GM21381 (cell line): Measurements from ENCODE around the gene RASSF9.

Experiments used
- ATAC-seq: cut with Tn5 transposase; IDR thresholded peaks from one replicate; pipeline ENCODE4 v1.9.1; 2021; ENCODE audit warnings: mild to moderate bottlenecking, moderate library complexity; ENCODE audit not compliant: unreplicated experiment

RASSF9 gene

DNA sequence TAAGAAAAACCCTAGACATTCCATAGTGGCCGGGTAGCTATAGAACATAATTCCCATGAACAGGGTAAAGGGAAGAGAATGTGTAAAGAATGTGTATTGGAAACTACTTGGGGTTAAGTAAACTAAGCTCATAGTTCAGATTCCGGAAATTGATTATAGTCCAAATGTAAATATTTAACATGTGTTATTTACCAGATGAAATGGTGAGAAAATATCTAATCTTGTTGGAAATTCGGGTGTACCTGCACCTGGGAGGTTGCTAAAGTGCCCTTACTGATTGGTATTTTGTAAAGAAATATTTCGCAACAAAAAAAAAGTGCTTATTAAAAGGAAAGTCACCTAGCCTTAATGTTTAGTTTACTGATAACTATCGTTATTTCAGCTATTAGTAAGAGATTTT is 14.4 kb downstream of the RASSF9 start:
- ATAC-seq: no peak

DNA sequence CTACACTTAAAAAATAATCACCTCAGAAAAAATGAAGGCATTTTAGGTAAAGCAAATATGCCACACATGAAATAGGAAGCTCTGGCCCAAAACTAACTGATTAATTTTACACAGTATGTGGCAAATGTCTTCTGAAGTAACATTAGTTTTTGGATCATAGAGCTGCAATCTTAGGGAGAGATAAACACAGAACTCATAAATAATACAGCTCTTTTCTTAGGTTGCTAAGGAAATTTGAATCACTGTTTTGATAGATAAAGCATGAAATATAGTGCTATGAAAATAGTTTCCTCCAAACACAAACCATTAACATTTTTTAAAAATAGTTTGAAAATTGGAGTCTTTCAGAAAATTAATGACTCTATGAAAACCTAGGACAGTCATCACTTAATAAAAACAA is 15.0 kb downstream of the RASSF9 start:
- no peak for ATAC-seq

DNA sequence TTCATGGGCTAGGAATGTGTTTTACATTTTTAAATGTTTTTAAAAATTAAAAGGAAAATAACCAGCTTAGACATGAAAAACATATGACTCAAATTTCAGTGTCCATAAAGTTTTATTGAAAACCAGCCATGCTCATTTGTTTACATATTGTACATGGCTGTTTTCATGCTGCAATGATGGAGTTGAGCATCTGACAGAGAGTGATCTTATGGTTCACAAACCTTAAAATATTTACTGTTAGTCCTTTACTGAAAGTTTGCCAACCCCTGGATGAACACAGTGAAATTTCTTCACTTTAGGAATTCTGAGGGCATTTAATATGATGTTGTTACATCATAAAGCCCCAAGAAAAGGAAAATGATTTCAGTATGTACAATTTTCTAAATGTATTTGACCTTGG is 16.1 kb downstream of the RASSF9 start:
- no peak for ATAC-seq

DNA sequence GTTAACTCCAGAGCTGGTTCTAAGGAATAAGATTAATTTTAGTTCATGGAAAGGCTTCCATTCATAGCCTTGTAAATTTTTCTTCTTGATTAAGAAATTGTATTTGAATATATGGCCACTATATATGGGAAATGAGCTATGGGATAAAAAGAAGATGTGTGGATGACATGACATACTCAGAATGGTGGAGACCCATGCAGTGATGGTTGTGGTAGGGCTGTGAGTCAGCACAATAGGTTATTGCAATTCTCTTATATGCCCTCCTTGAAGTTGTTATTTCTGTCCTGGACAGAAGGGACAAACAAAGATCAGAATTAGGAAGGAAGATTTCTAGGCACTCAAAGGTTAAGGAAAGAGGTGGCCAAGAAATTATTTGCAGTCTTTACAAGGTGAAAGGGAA is 21.5 kb downstream of the RASSF9 start:
- ATAC-seq: no peak

DNA sequence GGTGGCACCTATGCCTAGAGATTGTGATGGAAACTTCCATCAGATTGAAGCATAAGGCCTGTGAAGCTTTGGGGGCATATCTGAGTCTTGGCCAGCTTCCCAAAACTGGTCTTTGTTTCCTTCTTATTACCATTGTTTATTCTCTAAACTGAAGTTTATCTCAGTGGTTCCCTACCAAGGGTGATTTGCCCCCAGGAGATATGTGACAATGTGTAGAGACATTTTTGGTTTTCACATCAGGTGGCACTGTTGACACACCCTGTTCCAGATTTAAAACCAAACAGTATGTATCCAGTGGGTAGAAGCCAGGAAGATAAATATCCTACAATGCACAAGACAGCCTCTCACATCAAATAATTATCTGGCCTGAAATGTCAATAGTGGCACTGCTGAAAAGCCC is 22.1 kb downstream of the RASSF9 start:
- no peak for ATAC-seq

DNA sequence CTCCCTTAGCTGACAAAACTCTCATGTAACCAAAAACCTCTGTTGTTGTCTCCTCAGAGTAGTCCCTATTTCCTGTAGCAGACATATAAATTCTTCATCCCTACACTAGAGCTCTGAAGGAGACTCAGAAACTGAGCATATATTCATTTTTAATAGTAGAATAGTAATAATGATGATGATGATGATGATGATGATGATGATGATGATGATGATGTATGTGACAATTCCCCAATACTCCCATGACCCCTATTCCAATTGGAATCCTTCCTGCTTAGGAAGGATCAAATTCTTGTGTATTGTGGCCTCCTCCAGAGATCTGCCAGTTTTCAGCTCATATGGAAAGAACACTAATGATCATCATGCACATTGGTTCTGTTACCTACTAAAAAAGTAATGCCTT is 26.7 kb downstream of the RASSF9 start:
- no peak for ATAC-seq

DNA sequence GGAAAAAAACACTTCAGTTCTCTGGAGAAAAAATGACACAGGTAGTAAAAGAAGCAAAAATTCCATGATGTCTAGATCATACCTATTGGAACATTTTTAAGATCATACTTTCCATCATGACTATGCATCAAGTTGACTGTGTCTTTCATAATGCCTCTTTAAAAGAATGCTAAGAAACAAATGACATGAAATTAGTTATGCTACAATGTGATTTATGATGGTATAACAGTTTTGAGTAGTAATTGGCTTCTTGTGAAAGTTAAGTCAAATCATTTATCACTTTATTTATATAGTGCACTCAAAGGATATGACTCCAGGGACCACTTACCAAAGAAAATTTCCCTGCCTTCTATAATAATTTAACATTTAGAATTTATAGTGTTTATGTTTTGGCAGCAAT is 28.5 kb downstream of the RASSF9 start:
- ATAC-seq: no peak

DNA sequence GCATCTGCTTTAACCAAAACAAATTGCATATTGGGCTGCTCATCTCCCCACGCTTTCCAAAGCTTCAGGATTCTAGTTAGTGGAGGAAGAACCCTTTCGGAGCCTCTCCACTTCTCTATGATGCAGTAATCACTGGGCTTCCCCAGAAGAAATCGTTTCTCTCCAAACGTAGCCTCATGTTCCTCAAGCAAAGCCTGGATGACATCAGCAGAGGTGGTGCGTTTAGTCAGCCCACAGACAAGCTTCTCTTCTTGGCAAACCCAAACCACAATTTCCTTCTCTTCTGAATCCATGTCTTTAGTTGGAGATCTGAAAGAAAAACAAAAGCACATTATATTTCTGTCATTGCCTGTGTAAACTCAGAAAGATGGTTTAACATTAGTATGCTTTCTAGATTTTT is 30.6 kb downstream of the RASSF9 start:
- no peak for ATAC-seq

DNA sequence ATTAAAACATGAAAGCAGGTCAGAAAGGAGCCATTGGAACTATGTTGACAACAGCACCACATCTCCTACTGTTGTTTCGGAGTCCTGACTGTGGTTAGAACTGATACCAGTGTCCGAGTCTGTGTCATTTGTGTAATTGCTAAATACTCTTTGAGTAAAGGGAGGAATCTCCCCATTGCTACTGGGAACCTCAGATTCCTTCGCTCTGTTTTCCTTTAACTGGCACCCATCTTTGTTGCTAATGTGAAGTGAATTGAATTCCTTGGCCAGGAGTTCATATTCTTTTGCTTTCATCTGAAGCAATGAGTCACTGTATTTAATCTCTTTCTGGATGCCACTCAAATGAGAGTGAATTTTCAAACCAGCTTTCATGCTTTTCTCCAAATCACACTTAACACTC is 31.5 kb downstream of the RASSF9 start:
- ATAC-seq: no peak

DNA sequence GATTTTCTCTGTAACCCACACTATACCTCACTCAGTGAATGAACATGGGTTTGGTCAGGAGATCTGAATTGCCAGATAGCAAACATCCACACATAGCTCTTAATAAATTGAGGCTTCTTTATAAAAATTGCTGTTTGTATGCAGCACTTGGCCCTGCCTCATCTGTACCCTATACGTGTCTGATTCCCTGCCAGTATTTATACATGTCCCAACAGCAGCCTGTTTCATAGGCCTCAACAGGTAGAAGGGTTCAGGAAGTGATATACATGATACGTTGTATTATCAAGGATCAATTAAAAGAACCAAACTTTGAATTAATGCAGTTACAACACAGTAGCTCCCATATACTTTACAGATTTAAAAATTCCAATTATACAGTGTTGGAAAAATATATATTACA is 32.3 kb downstream of the RASSF9 start:
- no peak for ATAC-seq

DNA sequence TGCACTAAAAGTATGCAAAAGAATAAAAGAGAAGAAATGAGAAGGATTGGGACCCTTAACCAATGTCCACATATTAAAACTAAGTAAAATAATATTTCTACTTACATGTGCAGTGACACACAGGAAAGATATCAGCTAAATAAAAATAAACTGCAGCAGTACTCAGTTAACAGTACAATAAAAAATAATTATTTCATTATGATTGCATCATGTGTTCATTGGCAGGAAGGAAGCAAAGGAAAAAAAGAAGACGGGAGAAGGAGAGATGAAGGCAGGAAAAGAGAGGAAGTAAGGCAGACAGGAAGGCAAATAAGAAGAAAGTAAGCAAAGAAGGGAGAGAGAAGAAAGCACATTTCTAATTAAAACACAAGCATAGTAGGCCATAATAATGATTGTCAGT is 33.0 kb downstream of the RASSF9 start:
- ATAC-seq: no peak

DNA sequence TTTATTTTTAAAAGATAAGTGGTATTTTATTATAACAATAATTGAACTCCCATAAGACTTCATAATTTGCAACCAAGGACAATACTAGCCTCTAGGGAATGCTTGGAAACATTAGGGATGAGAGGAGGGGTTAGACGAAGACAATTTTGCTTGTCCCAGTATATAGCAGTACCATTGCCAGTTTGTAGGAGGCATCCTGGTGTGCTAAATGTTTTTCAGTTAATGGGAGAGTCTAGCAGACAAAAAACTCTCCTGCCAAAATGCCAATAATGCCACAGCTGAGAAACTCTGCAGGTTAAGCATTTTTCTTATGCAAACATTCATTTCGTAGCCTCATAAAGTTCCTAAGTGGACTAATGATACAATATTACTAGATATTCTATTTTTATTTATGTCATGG is 38.1 kb downstream of the RASSF9 start:
- ATAC-seq: no peak

DNA sequence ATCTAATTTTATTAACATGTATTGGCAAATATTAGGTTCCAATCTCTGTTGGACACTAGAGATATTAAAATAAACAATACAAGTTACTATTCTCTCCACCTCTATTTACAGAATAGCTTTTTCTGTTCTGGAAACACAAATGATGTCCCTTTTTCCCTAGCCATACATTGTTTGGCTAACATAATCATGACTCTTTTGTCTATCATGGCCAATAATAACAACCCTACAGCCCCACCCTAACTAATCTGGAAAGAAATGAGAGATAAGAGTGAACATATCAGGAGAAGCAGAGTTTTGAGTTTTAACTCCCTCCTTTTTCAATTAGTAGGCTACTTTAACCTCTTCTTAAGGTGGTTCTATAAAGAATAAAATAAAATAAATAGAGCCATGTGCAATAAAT is 40.2 kb downstream of the RASSF9 start:
- ATAC-seq: no peak

DNA sequence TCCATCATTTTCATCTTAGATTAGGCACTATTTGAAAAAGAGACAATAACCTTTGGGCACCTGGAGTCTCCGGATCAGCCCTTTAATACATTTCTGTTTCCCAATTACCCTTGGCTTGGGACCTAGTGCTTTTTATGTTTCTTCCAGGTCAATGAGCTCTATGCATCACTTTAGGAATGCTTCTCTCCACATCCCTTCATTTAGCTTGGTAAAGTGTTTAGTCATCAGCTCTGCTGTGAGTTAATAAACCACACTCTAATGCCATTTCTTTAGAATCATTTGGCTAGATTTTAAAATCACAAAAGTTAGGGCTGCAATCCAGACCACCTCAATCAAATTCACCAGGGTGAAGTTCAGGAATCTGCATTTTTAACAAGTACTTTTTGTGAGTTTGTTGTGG is 41.7 kb downstream of the RASSF9 start:
- ATAC-seq: no peak

DNA sequence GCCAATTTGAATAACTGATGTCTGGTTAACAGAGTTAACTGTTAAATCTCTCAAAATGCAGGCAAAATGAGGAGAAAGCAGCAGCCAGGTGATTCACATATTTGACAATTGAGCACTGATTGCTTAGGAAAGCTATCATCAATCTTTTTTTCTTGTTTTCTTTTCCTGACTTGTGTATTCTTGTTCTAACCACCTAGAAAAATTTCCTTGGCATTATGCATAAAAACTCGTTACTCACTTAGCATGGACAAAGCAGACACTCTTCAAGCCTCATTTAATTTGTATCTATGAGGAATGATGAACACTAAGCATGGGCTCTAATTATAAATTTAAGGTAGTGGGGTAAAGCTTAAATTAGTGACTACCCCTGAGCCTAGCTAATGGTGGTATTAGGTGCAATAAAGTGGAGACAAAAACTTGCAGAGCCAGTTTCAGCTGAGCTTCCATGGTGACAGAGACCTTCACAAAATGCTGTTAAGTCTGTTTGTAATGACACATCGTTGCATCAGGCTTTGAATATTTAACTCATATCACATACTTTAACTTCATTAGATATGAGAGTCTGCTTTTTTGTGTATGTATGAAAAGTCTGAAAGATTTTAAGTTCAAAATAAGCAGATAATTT is 52.0 kb downstream of the RASSF9 start:
- no peak for ATAC-seq

DNA sequence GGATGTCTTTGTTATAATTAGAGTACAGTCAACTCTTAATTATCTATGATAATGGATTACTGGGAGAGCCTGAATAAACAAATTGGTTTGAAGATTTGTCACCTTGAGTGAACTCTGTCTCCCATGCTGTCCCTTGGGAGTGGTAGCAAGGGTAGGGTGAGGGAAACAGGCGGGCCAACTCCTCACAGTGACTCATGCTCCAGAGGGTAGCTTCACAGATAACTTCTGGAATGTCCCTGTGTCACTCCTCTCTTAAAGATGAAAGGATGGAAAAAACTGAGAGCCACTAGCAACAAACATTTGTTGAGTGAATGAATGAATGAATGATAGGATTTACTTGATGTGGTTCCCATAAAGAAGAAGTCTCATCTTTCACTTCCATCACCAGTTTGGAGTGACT is 53.5 kb downstream of the RASSF9 start:
- no peak for ATAC-seq

DNA sequence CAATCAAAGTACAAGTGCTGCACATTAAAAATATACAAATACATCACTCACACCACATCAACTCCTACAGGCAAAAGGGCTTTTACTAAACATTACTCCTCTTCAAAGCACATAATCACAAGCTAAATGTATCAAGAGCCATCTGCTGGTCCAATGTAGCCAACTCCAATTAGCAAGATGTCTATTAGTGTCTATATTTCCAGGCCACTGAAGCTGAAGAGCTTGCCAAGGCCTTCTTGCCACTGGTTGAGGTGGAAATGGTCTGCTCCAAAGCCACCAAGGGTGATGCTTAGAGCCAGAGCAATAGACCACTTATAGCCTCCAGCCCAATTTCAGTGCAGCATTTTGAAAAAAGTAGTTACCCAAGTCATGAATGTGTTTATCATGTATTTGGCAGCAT is 54.4 kb downstream of the RASSF9 start:
- ATAC-seq: no peak

DNA sequence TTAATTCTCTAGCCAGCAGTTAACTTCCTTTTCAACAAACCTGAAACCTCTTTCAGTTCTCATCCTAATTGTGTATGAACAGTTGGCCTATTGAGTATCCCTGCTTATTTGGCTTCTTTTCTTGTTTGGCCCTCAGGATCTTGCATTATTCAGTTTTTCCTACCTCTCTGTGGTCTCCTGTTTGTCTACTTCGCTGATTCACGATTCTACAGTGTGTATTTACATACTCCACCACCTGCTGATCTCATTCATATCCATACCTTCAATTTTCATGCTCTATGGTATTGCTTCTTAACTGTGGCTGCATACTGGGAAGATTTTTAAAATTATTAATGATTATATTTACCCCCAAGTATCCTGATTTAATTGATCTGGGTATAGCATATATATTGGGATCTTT is 56.4 kb downstream of the RASSF9 start:
- ATAC-seq: no peak

DNA sequence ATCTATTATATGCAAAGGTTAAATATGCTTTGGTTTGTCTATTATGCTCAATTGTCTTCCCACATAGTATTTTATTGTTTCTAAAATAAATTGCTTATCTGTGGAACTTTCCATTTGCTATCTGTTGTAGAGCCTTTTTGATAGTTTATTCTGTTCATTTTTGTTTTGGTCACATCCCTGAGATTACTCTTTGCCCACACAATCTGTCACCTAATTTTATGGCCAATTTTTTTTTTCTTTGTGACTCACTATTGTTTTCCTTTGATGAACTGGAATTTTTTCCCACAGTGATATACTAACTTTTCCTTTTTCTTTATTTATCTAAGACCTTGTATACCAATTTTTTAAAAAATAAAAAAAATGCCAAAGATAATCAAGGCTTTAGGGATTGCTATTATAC is 61.1 kb downstream of the RASSF9 start:
- no peak for ATAC-seq

DNA sequence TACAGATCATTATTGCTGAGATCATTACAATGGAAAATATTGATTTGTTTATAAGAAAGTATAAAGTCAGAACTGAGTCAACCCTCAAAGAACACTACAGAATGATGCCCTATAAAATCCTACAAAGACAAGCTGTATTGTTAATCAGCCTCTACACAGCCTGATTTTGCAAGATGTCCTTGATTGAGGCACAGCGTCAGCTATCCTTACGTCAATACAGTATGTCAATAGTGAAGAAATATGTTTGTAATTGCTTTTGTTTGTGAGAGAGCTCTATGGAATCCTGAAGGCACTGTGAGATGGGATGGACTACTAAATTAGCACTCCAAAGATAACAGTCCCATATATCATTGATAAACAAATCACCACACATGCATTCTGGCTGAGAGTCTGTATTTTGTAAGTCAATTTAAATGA is 70.7 kb downstream of the RASSF9 start:
- ATAC-seq: no peak

DNA sequence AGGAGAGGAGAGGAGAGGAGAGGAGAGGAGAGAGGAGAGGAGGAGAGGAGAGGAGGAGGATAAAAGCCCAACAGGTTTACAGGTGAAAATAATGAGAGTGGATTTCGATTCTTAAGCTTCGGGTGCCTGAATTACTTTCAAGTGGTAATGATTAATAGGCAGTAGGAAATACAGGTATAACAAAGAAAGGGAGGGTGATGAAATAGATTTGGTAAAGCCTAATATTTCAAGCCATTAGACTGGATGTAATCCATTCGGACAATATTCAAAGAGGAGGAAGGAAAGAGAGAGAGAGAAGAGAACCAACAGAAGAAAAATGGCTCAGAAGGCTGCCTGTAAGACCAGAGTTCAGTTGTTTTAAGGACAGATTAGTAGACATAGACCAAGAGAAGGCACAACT is 76.6 kb downstream of the RASSF9 start:
- no peak for ATAC-seq

DNA sequence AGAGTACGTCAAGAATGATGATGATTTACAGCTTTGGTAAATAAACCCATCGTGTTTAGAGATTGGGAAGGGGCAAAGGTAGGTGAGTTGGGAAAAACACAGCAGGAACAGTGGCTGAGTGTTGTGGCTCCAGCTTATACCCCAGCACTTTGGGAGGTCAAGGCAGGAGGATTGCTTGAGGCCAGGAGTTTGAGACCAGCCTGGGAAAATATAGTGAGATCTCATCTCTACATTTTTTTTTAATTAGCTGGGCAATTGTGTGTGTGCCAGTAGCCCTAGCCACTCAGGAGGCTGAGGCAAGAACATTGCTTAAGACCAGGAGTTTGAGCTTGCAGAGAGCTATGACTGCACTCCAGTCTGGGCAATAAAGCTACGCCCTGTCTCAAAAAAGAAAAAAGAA is 77.1 kb downstream of the RASSF9 start:
- no peak for ATAC-seq

DNA sequence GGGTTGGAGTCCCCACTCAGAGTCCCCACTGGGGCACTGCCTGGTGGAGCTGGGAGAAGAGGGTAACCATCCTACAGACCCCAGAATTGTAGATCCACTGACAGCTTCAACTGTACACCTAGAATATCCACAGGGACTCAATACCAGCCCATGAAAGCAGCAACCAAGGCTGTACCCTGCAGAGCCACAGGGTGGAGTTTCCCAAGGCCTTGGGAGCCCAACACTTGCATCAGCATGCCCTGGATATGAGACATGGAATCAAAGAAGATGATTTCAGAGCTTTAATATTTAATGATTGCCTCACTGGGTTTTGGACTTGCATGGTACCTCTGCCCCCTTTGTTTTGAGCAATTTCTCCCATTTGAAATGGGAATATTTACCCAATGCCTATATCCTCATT is 80.4 kb downstream of the RASSF9 start:
- ATAC-seq: no peak
